HuH-7 (cell line): ENCODE measurements around the gene STAT1.

ENCODE experiments used
- DNase-seq: peaks from one replicate; pipeline ENCODE4 v3.0.0; 2011; ENCODE audit warnings: low spot score

STAT1 gene

DNA sequence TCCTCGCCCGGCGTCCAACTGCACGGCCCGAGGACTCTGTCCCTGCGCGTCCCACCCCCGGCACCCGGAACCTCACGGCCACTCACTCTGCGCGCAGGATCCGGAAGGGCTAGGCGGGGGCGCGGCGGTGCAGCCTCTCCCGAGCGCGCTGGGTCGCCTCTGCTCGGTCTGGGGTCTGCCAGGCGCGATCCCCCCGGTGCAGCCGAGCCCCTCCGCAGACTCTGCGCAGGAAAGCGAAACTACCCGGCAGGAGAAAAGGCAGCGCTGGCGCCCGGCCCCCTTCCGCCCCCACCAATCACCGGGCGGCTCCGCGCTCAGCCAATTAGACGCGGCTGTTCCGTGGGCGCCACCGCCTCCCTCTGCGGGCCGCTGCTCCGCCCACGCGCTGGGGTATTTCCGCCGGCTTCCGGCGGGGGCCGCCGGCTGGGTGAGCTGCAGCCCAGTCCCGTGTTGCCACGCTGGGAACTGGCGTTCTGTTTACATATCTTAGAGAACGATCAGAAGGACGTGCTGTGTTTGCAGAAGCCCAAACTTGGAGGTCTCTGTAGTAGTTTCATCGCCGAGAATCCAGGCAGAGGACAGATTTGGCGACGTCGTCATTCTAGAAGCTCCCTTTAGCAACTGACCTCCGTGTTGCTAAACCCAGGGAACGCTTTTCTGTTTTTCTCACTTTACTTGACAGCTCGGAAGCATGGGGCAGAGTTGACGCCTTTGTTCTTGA, at the start of gene STAT1:
Gene STAT1, minus strand, starts transcription at position 240 of the 721 bp plus-strand sequence. CDS start 4,168 bp downstream, outside the sequence.
- peak; percentile 97 for DNase-seq

DNA sequence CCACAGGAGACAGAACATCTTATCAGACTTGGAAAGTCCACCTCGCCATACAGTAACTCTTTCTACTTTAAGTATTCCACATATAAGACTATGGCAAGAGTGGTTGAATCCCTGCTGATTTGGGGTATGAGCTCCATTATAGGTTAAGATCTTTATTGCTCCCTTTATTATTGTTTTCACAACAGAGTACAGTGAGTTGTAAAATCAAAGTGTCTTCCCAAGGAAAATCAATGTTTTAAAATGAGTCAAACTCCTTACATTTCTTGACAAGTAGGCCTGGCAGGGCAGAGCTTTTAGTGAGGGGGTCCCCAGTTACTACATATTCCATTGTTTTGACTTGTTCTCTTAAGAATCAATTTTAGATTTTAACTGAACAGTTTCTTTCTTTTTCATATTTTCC, 49.6 kb upstream of the STAT1 start:
- no peak for DNase-seq

GRCh38 chr2:191061381-191061980, 47.5 kb upstream of the STAT1 start:
- DNase-seq, result no peak

DNA sequence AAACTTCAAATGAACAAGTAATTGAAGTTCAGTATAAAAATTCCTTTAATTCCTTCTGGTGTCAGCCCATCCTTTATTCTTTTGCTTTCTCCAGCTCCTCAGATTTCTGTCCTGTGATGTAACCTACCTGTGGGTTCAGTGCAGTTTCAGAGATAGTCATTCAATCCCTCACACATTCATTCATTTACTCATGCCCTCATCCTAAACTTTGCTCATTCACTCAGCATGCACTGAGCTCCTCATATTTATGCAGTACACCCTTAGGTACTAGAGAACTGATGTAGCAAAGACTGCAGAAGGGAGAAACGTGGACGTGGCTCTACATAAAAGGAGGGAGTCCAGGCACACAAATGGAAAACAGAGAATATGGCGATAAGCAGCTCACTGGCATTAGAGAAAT, 45.3 kb upstream of the STAT1 start:
- DNase-seq, result no peak

DNA sequence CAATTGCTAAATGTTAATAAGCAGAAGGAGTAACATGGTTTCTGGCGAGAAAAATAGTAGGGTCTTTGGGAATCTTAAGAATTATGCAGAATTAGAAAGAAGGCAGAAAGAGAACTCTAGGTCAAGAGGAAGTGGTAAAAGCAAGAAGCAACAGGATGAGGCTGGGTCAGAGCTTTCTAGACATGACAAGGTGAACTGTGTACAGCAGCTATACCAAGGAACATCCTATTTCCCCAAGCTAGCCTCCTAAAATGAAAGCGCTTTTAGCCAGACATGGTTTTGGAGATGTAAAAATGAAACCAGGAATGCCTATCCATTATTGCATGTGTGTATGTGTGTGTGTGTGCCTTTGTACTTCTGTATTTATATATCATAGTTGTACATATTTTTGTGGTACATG, 42.3 kb upstream of the STAT1 start:
- DNase-seq, result no peak

GRCh38 chr2:191053256-191053655, 39.3 kb upstream of the STAT1 start:
- DNase-seq, result no peak

DNA sequence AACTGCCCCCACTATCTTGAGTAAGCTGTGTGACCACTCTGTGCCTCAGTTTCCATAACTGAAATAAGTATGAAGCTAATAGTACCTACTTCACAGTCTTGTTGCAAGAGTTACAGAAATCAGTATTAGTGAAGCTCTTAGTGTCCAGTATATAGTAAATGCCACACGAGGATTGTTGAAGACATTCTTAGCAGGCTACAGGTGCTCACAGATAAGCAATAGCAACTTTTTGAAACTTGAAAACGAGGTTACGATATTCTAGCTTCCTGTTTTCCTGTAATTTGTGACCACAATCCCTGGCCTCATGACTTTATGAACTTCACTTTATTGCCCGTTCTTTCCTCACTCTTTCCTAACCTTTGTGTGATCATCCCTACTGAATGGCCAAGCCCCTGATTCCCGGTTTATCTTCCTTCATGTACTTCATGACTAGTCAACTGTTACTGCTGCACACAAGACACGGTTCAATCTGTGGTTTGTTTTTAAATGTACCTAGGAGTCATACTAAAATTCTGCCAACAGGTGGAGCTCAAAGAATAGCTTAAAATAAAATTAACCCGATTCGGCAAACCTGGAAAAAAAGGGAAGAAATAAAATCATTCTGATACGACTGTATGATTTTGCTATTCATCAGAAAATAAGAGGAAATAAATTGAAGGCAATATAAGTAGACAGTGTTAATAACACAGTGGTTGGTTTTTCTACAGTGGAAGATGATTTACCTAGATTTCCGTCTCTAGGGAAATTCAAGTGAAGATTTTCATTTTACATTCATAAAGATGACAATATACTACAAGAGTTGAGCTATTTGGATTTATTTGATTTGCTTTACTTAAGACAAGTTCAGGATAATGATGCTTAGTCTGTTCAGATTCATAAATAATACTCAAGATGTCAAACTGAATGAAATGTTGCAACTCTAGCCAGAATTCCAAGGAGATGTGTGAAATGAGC, 38.1 kb upstream of the STAT1 start:
- peak; percentile 17 for DNase-seq

GRCh38 chr2:191051177-191051576, 37.2 kb upstream of the STAT1 start:
- no peak for DNase-seq

DNA sequence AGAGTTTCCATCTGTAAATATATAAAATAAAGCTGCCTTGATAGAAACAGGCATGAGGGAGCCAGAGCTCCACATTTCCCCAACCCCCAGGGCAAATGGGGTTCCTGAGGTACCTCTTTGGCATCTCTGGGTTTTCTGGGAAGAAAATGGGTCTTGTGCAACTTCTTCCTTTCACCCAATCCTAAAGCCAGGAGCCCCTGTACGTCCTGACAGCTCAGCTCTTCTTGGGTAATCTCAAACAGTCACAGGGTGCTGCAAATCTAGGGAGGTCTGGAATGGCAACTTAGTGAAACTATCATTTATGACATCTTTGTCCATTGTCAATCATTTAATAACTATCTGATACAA, 36.6 kb upstream of the STAT1 start:
- DNase-seq, result no peak

- DNase-seq, result peak; percentile 37
Observed at GRCh38 chr2:191049728-191050639, 36.0 kb upstream of the STAT1 start.

DNA sequence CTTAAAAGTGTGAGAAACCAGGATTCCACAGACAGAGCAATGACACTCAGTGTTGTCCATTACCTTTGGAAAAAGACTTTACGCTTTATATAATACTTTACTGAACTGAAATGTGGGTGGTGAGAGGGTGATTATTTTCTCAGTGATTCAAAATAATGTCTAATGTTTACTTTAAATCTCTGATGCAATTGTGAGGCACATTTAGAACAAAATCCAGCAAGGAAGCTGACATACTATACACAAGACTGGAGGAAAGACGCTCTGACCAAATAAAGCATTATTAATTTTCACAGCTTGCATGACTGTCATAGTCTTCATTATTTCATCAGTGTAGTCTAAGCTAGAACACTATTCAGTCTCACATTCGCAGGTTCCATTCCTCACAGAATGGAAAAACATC, 34.1 kb upstream of the STAT1 start:
- no peak for DNase-seq

DNA sequence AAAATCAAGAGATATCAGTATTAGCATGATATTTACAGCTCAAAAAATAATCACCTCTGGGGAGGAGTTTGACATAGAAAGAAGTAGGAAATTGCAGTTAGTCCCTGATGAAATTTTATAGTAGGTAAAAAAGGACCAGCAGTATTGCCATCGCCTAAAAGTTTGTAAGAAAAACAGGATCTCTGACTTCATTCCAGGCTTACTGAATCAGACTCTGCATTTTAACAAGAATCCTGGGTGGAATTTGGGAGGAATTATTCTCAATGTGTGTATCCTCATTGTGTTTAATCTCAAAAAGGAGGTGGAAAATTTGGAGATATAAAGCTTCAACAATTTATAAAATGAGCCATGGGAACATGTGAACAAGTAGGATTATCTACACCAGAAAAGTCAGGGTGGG, 31.2 kb upstream of the STAT1 start:
- DNase-seq, result no peak

DNA sequence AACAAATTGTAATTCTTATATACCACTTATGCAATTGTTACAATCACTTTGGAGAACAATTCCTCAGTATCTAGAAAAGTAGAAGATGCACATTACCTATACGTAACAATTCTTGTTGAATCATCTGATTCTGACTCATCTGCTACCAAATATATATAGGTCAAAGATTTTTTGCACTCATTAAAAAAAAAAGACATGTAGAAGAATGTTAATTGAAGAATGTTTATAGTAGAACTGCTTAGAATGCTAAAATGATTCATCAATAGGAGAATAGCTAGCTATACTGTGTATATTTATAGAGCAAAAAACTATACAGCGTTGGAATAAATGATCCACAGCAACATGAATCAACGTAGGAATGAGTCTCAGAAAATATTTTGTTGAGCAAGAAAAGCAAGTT, 29.5 kb upstream of the STAT1 start:
- DNase-seq, result no peak

DNA sequence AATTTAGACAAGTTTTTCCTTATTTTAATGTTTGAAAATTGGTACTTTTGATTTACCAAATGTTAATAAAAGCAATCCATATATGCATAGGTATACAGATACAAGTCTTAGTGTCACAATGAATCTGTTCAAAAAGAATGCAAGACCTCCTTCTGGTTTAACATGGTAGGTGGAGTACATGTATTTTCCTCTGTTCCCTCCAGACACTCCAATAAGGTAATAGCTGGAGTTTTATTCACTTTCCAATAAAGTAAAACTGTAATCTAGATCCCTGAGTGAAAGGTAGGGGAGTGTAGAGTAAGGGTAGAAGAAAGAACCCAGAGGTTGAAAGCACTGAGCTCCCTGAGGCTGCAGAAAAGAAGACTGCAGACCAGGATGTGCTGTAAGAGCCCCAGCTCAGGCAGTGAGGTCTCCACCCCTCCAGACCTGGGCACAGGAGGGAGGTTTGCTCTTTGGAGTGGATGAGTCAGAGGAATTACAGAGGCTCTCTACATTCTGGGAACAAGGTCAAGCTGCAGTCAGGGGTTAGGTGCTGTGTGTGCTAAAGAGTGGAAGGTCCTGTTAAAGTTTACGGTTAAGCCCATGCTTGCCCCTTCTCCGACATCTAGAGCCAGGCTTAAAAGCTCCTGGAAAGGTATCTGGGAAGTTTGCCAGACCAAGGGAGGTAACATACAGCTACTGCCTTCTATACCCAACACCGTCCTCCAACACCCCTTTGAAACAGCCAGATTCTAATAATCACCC, 27.6 kb upstream of the STAT1 start:
- peak; percentile 41 for DNase-seq

DNA sequence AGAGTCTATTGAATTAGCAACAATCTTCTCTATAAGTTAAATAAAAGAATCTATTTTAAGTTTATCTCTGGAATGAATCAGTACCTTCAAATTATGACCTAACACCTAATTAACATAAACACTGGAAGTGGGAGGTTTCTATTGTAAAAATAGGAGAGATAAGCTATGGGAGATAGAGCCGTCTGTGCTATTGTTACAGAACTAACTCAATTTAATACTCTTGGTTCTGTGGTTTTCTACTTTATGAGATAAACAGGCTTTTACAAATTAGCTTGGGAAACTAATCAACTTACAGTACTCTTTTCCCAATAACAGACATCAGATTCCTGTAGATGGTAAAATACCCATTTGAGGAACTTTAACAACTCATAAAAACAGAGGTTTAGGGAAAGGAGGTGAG, 25.6 kb upstream of the STAT1 start:
- DNase-seq, result no peak

- DNase-seq, result no peak
Observed at GRCh38 chr2:191038741-191039140, 24.8 kb upstream of the STAT1 start.

- DNase-seq, result no peak
Observed at GRCh38 chr2:191038241-191038725, 24.3 kb upstream of the STAT1 start.

DNA sequence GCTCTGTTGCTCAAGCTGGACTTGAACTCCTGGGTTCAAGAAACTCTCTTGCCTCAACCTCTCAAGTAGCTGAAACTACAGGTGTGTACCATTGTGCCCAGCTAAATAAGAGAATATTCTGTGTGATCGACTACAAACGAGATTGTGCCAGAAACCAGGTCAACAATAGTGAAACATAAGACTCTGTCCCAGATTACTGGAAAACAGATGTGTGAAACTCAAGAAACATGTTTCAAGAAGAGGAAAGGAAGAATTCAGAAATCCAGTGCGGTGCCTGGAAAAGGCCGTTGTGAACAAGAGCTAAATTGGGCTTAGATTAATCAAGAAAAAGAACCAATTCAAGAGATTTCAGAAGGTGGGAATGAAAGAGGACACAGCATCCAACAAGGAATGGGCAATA, 23.4 kb upstream of the STAT1 start:
- DNase-seq, result no peak

DNA sequence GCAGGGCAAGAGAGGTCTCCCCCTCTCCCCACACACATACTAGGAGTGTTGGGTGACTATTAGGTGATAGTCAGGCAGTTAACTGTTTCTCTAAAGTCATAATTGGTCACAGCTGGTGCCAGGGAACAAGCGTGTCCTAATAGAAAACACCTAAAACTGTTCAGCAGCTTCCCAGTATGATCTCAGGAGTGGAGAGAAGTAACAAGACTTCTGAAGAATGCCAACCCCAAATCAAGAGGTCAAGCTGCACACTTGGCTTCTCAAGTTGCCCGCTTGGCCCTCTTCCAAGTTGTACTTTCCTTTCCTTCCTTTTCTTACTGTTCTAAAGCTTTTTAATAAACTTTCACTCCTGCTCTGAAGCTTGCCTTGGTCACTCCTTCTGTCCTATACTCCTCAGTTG, 22.4 kb upstream of the STAT1 start:
- no peak for DNase-seq

DNA sequence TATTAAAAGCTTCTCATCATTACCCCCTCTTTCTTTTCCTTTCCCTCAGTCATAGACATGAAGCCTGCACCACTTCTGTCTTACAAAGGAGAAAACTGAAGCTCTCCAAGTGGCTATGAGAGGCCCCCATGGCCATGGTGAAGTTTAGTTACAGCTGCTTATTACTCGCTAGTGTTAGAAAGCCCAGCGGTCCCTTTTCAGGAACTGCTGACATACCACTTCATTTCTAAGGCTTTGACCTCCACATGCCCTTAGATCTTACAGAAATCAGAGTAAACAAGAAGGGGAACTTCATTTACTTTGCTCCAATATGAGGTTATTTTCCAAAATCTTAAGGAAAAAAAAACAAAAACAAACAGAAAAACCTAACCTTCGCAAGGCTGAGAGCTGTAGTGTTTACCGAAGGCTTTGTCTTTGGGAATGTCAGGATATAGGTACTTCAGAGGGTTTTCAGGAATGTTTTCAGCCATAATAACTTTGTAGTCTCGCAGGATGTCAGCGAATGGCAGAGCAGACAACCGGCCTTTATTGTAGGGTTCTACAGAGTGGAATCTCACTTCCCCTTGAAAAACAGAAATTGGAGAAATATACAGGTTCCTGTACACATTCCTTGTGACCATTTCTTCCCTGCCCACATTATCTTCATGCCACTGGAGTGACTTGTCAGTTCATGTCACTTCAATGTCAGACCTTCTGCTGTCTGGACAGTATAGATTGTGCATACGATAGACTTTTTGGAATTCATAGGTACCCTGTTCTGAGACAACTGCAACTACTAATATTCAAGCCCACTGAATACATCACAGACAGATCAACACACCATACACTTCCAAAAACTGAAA, 18.8 kb upstream of the STAT1 start:
- no peak for DNase-seq
